Upper lobe of right lung (tissue), 1 donor: ENCODE data around the gene EFEMP2. TPM values are rescaled to one million over a fixed set of nuclear protein-coding genes. Genes with fewer than 3 reads are reported as not detected.
"Not testable (repeated sequence)": the region's sequence is repeated elsewhere in the genome, so short reads cannot be mapped to it uniquely, and the experiment has no call there.

Source experiments
- ATAC-seq: fragments of 200-7000 bp; cut with Tn5 transposase; one replicate; pipeline ENCODE4 v1.9.1; 2020; ENCODE audit warnings: mild to moderate bottlenecking, moderate library complexity
- DNase-seq: peaks from one replicate; pipeline ENCODE4 v3.0.0-alpha.2; 2020
- H3K27ac ChIP-seq: fragments of 200-600 bp; one replicate; pipeline ENCODE4 v1.8.0; 2022
- H3K27me3 ChIP-seq: fragments of 200-600 bp; one replicate; pipeline ENCODE4 v1.8.0; 2022; ENCODE audit warnings: mild to moderate bottlenecking
- H3K36me3 ChIP-seq: fragments of 200-600 bp; one replicate; pipeline ENCODE4 v1.8.0; 2022
- H3K4me1 ChIP-seq: fragments of 200-600 bp; one replicate; pipeline ENCODE4 v1.8.0; 2022
- H3K4me3 ChIP-seq: fragments of 200-600 bp; one replicate; pipeline ENCODE4 v1.8.0; 2022; ENCODE audit warnings: mild to moderate bottlenecking
- H3K9me3 ChIP-seq: fragments of 200-600 bp; one replicate; pipeline ENCODE4 v1.8.0; 2022
- CTCF ChIP-seq: fragments of 200-600 bp; IDR thresholded peaks from one replicate; pipeline ENCODE4 v1.8.0; 2022; ENCODE audit warnings: antibody characterized with exemption
- intact Hi-C: fragments of 100-400 bp; cut with DNase I; formaldehyde crosslinking; loops from one replicate; pipeline ENCODE4 v1.11.0; 2022
- total RNA-seq: library from RNA; stranded (reverse); fragmentation: NEBNext Ultra II Directional; extraction: Animal tissue kit (Norgen Biotek cat#: 25700); gene quantifications from one replicate; pipeline ENCODE4 v1.2.1, GENCODE V29; 2021
- donor health status: DM: no; HTN: yes; CAD: no; lungs with severe emphysema.

The EFEMP2 gene
- total RNA-seq, 1 donor from 2014 or later = 62.0 TPM

GRCh38 chr11:65849771-65850216, 22.8 kb downstream of the EFEMP2 start:
- peaks cover 33% of the 10 kb centered on the region for H3K36me3 ChIP-seq
- peak; percentile 67 for DNase-seq
- ATAC-seq = no peak
- no peak for TF ChIP-seq CTCF
- intact Hi-C loops = no loop called here
- H3K4me1 ChIP-seq = no peaks in the 10 kb centered on the region
- H3K9me3 ChIP-seq = no peaks in the 10 kb centered on the region
- no peak overlapping the region for H3K27ac ChIP-seq
- H3K4me3 ChIP-seq = no peak overlapping the region
- no peaks in the 10 kb centered on the region for H3K27me3 ChIP-seq

- H3K9me3 ChIP-seq = no peaks in the 10 kb centered on the region
- DNase-seq (no peak), ATAC-seq (no peak)
- intact Hi-C loops = no loop called here
- no peaks in the 10 kb centered on the region for H3K4me1 ChIP-seq
- peaks cover 29% of the 10 kb centered on the region for H3K36me3 ChIP-seq
- H3K27ac ChIP-seq = no peak overlapping the region
- no peaks in the 10 kb centered on the region for H3K27me3 ChIP-seq
- TF ChIP-seq CTCF = no peak
- no peak overlapping the region for H3K4me3 ChIP-seq
Measured at GRCh38 chr11:65849366-65849765, 23.2 kb downstream of the EFEMP2 start.

- intact Hi-C loops, H3K4me1 ChIP-seq, H3K27ac ChIP-seq, DNase-seq, H3K27me3 ChIP-seq, H3K4me3 ChIP-seq, H3K9me3 ChIP-seq, ATAC-seq: not testable (repeated sequence)
- H3K36me3 ChIP-seq = peaks cover 22% of the 10 kb centered on the region
Measured at GRCh38 chr11:65848693-65849092, 23.9 kb downstream of the EFEMP2 start.

GRCh38 chr11:65847746-65848145, 24.9 kb downstream of the EFEMP2 start:
- no peak for TF ChIP-seq CTCF
- ATAC-seq (no peak), DNase-seq (no peak)
- no peak overlapping the region for H3K4me3 ChIP-seq
- H3K4me1 ChIP-seq = no peaks in the 10 kb centered on the region
- no peaks in the 10 kb centered on the region for H3K27me3 ChIP-seq
- H3K27ac ChIP-seq = no peak overlapping the region
- peaks cover 13% of the 10 kb centered on the region for H3K36me3 ChIP-seq
- no peaks in the 10 kb centered on the region for H3K9me3 ChIP-seq
- intact Hi-C loops = no loop called here

GRCh38 chr11:65844231-65844872, 28.2 kb downstream of the EFEMP2 start:
- Histone ChIP-seq H3K4me3 (no peak overlapping the region), H3K4me1 (no peaks in the 10 kb centered on the region), H3K9me3 (no peaks in the 10 kb centered on the region), H3K36me3 (no peaks in the 10 kb centered on the region), H3K27ac (no peak overlapping the region), H3K27me3 (no peaks in the 10 kb centered on the region)
- no peak for ATAC-seq
- intact Hi-C loops = no loop called here
- no peak for TF ChIP-seq CTCF
- no peak for DNase-seq

GRCh38 chr11:65843811-65844210, 28.8 kb downstream of the EFEMP2 start:
- H3K4me1 ChIP-seq = no peaks in the 10 kb centered on the region
- DNase-seq (no peak), ATAC-seq (no peak)
- H3K9me3 ChIP-seq = no peaks in the 10 kb centered on the region
- no peaks in the 10 kb centered on the region for H3K36me3 ChIP-seq
- H3K27ac ChIP-seq = no peak overlapping the region
- no peaks in the 10 kb centered on the region for H3K27me3 ChIP-seq
- no peak for TF ChIP-seq CTCF
- intact Hi-C loops = no loop called here
- H3K4me3 ChIP-seq = no peak overlapping the region
